ENCODE results near the gene AHSP.

DNA sequence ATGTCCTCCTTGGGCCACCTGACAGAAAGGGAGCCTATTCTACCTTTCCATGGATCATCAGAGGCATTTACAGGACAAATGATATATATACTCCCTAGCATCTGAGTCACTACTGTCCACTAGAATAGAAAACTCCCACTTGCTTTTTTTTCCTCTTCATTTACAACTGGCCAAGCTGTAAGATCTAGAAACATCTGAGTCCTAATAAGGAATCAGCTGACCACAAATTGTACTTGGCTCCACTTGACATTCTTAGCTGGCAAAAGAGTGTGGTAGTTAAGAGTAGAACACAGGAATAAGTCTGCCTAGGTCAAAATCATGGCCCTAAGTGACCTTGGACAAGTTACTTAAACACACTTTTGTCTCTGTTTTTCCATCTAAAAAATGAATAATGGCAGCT, 24.7 kb upstream of the AHSP start:
- TF ChIP-seq FOXM1 (IDR thresholded peaks at IDR 0.05; ENCODE audit: borderline replicate concordance) (no peak), ZNF384 (IDR thresholded peaks at IDR 0.05) (no peak), CTBP1 (IDR thresholded peaks at IDR 0.05; ENCODE audit: borderline replicate concordance) (no peak), SUZ12 (IDR thresholded peaks at IDR 0.05) (no peak), NFRKB (IDR thresholded peaks at IDR 0.05) (no peak), TARDBP (IDR thresholded peaks at IDR 0.05) (no peak), ARNT (IDR thresholded peaks at IDR 0.05) (no peak), L3MBTL2 (conservative IDR thresholded peaks at IDR 0.05) (no peak)
- TF ChIP-seq, protein P1, sequence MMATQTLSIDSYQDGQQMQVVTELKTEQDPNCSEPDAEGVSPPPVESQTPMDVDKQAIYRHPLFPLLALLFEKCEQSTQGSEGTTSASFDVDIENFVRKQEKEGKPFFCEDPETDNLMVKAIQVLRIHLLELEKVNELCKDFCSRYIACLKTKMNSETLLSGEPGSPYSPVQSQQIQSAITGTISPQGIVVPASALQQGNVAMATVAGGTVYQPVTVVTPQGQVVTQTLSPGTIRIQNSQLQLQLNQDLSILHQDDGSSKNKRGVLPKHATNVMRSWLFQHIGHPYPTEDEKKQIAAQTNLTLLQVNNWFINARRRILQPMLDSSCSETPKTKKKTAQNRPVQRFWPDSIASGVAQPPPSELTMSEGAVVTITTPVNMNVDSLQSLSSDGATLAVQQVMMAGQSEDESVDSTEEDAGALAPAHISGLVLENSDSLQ (IDR thresholded peaks at IDR 0.05): no peak
